SKM-1 (cell line): Measurements from ENCODE around the gene PPP3R1.
"Not testable (repeated sequence)": the region's sequence is repeated elsewhere in the genome, so short reads cannot be mapped to it uniquely, and the experiment has no call there.

Experiments used
- DNase-seq: peaks from one replicate; lab custom pipeline; 2025; ENCODE audit not compliant: unreplicated experiment; lab: John Stamatoyannopoulos, UW

Gene PPP3R1

GRCh38 chr2:68190991-68191731, 61.2 kb downstream of the PPP3R1 start:
- DNase-seq, result no peak

GRCh38 chr2:68189991-68190784, 62.1 kb downstream of the PPP3R1 start:
- DNase-seq, result no peak

GRCh38 chr2:68188831-68189230, 63.5 kb downstream of the PPP3R1 start:
- no peak for DNase-seq

- no peak for DNase-seq
These were observed 65.0 kb downstream of the PPP3R1 start for GRCh38 chr2:68187329-68187728.

- DNase-seq, result peak; percentile 75
These were observed 66.7 kb downstream of the PPP3R1 start for GRCh38 chr2:68185541-68186164.

- DNase-seq, result no peak
These were observed 69.4 kb downstream of the PPP3R1 start for GRCh38 chr2:68182902-68183301.

- DNase-seq, result no peak
These were observed 73.2 kb downstream of the PPP3R1 start for GRCh38 chr2:68178954-68179627.

- no peak for DNase-seq
These were observed 73.9 kb downstream of the PPP3R1 start for GRCh38 chr2:68178432-68178831.

GRCh38 chr2:68177541-68177940, 74.8 kb downstream of the PPP3R1 start:
- DNase-seq, result no peak

GRCh38 chr2:68176657-68177056, 75.7 kb downstream of the PPP3R1 start:
- DNase-seq, result no peak

GRCh38 chr2:68175210-68175609, 77.1 kb downstream of the PPP3R1 start:
- not testable (repeated sequence) for DNase-seq

GRCh38 chr2:68172990-68173700, 79.2 kb downstream of the PPP3R1 start:
- DNase-seq, result peak; percentile 93

GRCh38 chr2:68172521-68172920, 79.8 kb downstream of the PPP3R1 start:
- DNase-seq, result no peak

GRCh38 chr2:68171684-68172083, 80.6 kb downstream of the PPP3R1 start:
- DNase-seq, result no peak

- no peak for DNase-seq
These were observed 81.2 kb downstream of the PPP3R1 start for GRCh38 chr2:68171146-68171545.

- no peak for DNase-seq
These were observed 83.0 kb downstream of the PPP3R1 start for GRCh38 chr2:68169308-68169707.

GRCh38 chr2:68167186-68167585, 85.1 kb downstream of the PPP3R1 start:
- no peak for DNase-seq

GRCh38 chr2:68163641-68164040, 88.7 kb downstream of the PPP3R1 start:
- DNase-seq, result no peak

GRCh38 chr2:68158134-68158447, 94.2 kb downstream of the PPP3R1 start:
- DNase-seq, result no peak

- DNase-seq, result peak; percentile 83
These were observed 94.8 kb downstream of the PPP3R1 start, which contains the start of gene PNO1 for GRCh38 chr2:68157402-68158133. TSS of gene PNO1 (plus strand) at chr2:68157888. CDS start at chr2:68157935, 47 bp downstream.
